Sigmoid colon (tissue), 4 donors: Measurements from ENCODE around the gene SPATS2L.

ENCODE experiments used
- EP300 ChIP-seq, 4 donors: sonication (generic); formaldehyde crosslinking; IDR thresholded peaks; one replicate each; pipeline ENCODE4 v1.6.1; 2017; ENCODE audit warnings: antibody characterized with exemption in 4 of 4
- POLR2A ChIP-seq, 2 donors: fragments of 450-650 bp; IDR thresholded peaks; one replicate each; pipeline ENCODE4 v1.6.1; 2016; ENCODE audit warnings: antibody characterized with exemption in 2 of 2, mild to moderate bottlenecking in 2 of 2, moderate library complexity in 2 of 2
- POLR2AphosphoS5 ChIP-seq, 4 donors: sonication (generic); formaldehyde crosslinking; IDR thresholded peaks; one replicate each; pipeline ENCODE4 v1.6.1; 2017; ENCODE audit warnings: antibody characterized with exemption in 4 of 4
- TF ChIP-seq, protein P1 (sequence below), 4 experiments: fragments of 450-650 bp in 3 of 4; fragments of 200-600 bp in 1 of 4; IDR thresholded peaks; one replicate each; pipeline ENCODE4 v1.5.1; 2016 to 2019; ENCODE audit warnings: antibody characterized with exemption in 4 of 4, mild to moderate bottlenecking in 3 of 4, moderate library complexity in 2 of 4

DNA sequence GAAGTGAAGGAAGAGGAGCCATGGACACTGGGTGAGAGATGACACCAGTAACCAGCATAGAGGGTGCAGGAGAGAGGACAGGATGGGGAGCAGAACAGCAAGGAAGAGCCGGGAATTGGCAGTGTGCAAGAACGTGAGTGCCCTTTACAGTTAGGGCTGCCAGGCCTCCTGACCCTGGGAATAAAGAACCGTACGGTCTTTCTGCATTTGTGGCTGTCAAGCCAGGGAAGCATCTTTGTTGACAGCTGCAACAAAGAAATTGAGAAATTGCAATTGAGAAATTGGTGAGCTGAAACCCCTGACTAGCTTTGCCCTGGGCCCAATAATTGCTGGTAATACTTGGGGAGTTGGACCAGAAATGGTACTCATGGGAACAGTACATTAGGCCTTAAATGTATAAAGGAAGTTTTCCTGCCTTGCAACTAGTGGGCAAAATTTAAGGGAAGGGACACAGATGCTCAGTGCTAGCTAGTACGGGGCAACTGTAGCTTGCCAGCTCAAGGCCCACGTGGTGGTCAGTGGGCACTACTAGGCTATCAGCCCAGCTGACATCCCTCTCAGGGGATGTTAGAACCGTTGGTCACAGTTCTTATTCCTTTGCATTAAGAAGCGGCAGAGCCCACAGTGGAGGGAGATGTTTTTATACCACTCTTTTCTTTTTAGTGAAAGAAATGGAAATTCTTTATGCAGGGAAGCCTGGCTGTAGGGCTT lies 146.8 kb downstream of the SPATS2L start:
- TF ChIP-seq POLR2A (IDR thresholded peaks at IDR 0.05) (no peak), POLR2AphosphoS5 (IDR thresholded peaks at IDR 0.05) (no peak), EP300 (IDR thresholded peaks at IDR 0.05) (no peak)
- TF ChIP-seq, protein P1, sequence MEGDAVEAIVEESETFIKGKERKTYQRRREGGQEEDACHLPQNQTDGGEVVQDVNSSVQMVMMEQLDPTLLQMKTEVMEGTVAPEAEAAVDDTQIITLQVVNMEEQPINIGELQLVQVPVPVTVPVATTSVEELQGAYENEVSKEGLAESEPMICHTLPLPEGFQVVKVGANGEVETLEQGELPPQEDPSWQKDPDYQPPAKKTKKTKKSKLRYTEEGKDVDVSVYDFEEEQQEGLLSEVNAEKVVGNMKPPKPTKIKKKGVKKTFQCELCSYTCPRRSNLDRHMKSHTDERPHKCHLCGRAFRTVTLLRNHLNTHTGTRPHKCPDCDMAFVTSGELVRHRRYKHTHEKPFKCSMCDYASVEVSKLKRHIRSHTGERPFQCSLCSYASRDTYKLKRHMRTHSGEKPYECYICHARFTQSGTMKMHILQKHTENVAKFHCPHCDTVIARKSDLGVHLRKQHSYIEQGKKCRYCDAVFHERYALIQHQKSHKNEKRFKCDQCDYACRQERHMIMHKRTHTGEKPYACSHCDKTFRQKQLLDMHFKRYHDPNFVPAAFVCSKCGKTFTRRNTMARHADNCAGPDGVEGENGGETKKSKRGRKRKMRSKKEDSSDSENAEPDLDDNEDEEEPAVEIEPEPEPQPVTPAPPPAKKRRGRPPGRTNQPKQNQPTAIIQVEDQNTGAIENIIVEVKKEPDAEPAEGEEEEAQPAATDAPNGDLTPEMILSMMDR (IDR thresholded peaks at IDR 0.05), result no peak
